ENCODE data around the gene MED31. TPM values are rescaled to one million over a fixed set of nuclear protein-coding genes. Genes with fewer than 3 reads are reported as not detected.
"Not testable (repeated sequence)": the region's sequence is repeated elsewhere in the genome, so short reads cannot be mapped to it uniquely, and the experiment has no call there.

MED31 gene
- total RNA-seq, 4 donors from 2014 or later: 3.8 to 8.6 (median 7.2) TPM

GRCh38 chr17:6657633-6658287 lies 6.4 kb upstream of the MED31 start:
- H3K9me3 ChIP-seq: no peaks in the 10 kb centered on the region
- TF ChIP-seq POLR2A (IDR thresholded peaks at IDR 0.05) (no peak), CTCF (IDR thresholded peaks at IDR 0.05 in 4 of 5, conservative IDR thresholded peaks at IDR 0.05 in 1 of 5) (no peak)
- no peaks in the 10 kb centered on the region for H3K36me3 ChIP-seq
- peaks cover under 1 to 8% of the 10 kb centered on the region in 2 donors for H3K4me1 ChIP-seq
- H3K27ac ChIP-seq: no peak overlapping the region
- in situ Hi-C loops (cut with MboI; ENCODE audit: low sequenced_read_pairs in 4 of 4) (loop anchor here in 3 of 4 donors (25.0 kb wide), 2 partner anchors 180 to 355 kb away; partner anchors contain the start of genes BCL6B (in 3 of the 3), RNASEK (in 3 of the 3) and TEKT1 (in 1 of the 3)), intact Hi-C loops (cut with DNase I; ENCODE audit: low total_unique reads) (loop anchor here (10.0 kb wide), 1 partner anchor 1173 kb away; the partner anchor contains the start of genes DERL2 and MIS12)
- H3K4me3 ChIP-seq: no peak overlapping the region
- DNase-seq (no peak), ATAC-seq (no peak)
- H3K27me3 ChIP-seq: peaks cover 21 to 39% (median 30%) of the 10 kb centered on the region in 3 donors

- not testable (repeated sequence) for H3K9me3 ChIP-seq, H3K36me3 ChIP-seq, DNase-seq, H3K4me3 ChIP-seq, ATAC-seq, H3K27ac ChIP-seq
- intact Hi-C loops (cut with DNase I; ENCODE audit: low total_unique reads) (loop anchor here (10.0 kb wide), 1 partner anchor 1172 kb away; the partner anchor contains the start of genes DERL2 and MIS12), in situ Hi-C loops (cut with MboI; ENCODE audit: low sequenced_read_pairs in 4 of 4) (loop anchor here in 3 of 4 donors (25.0 kb wide), 2 partner anchors 180 to 355 kb away; partner anchors contain the start of genes BCL6B (in 3 of the 3), RNASEK (in 3 of the 3) and TEKT1 (in 1 of the 3))
- Histone ChIP-seq H3K4me1 (peaks cover 8 to 15% of the 10 kb centered on the region in 2 donors), H3K27me3 (peaks cover 21 to 34% (median 30%) of the 10 kb centered on the region in 3 donors)
These were observed 5.6 kb upstream of the MED31 start for GRCh38 chr17:6656797-6657632.

- not testable (repeated sequence) for DNase-seq, H3K36me3 ChIP-seq, H3K27ac ChIP-seq, H3K4me3 ChIP-seq, ATAC-seq, H3K9me3 ChIP-seq
- in situ Hi-C loops (cut with MboI; ENCODE audit: low sequenced_read_pairs in 4 of 4): loop anchor here in 3 of 4 donors (25.0 kb wide), 2 partner anchors 181 to 356 kb away; partner anchors contain the start of genes BCL6B (in 3 of the 3), RNASEK (in 3 of the 3) and TEKT1 (in 1 of the 3)
- intact Hi-C loops (cut with DNase I; ENCODE audit: low total_unique reads): loop anchor here (10.0 kb wide), 1 partner anchor 1171 kb away; the partner anchor contains the start of genes DERL2 and MIS12
- H3K4me1 ChIP-seq: peaks cover 13 to 20% of the 10 kb centered on the region in 2 donors
- peaks cover 21 to 34% (median 30%) of the 10 kb centered on the region in 3 donors for H3K27me3 ChIP-seq
These were observed 4.4 kb upstream of the MED31 start for GRCh38 chr17:6655732-6656361.

GRCh38 chr17:6654841-6655731 lies 3.7 kb upstream of the MED31 start:
- intact Hi-C loops (cut with DNase I; ENCODE audit: low total_unique reads): loop anchor here (5.0 to 10.0 kb wide), 3 partner anchors 357 to 1170 kb away; partner anchors contain the start of genes DERL2, MIS12, POLR2A and RNASEK
- no peaks in the 10 kb centered on the region for H3K9me3 ChIP-seq
- no peak for DNase-seq
- no peak for ATAC-seq
- TF ChIP-seq POLR2A (IDR thresholded peaks at IDR 0.05) (no peak), CTCF (IDR thresholded peaks at IDR 0.05 in 4 of 5, conservative IDR thresholded peaks at IDR 0.05 in 1 of 5) (no peak)
- in situ Hi-C loops (cut with MboI; ENCODE audit: low sequenced_read_pairs in 4 of 4): loop anchor here in 3 of 4 donors (25.0 kb wide), 2 partner anchors 182 to 357 kb away; partner anchors contain the start of genes BCL6B (in 3 of the 3), RNASEK (in 3 of the 3) and TEKT1 (in 1 of the 3)
- H3K36me3 ChIP-seq: peaks cover 0 to 2% of the 10 kb centered on the region in 2 donors
- no peak overlapping the region for H3K27ac ChIP-seq
- peaks cover 20 to 26% of the 10 kb centered on the region in 2 donors for H3K4me1 ChIP-seq
- H3K4me3 ChIP-seq: no peak overlapping the region
- H3K27me3 ChIP-seq: peaks cover 21 to 30% (median 30%) of the 10 kb centered on the region in 3 donors

Data from gastrocnemius medialis (tissue), 4 donors.